ENCODE results near the gene TFR2. TPM values are rescaled to one million over a fixed set of nuclear protein-coding genes. Genes with fewer than 3 reads are reported as not detected.

The TFR2 gene
- total RNA-seq, 1 donor from 2014 or later, result 2.9 TPM

- FAIRE-seq (no peak), DNase-seq (ENCODE audit: low spot score in 2 of 2) (no peak)
These were observed 64.9 kb downstream of the TFR2 start for GRCh38 chr7:100576384-100576993.

GRCh38 chr7:100575746-100576383 is 65.5 kb downstream of the TFR2 start:
- DNase-seq (ENCODE audit: low spot score in 2 of 2) (no peak), FAIRE-seq (no peak)

GRCh38 chr7:100575206-100575631 is 66.1 kb downstream of the TFR2 start:
- FAIRE-seq (no peak), DNase-seq (ENCODE audit: low spot score in 2 of 2) (no peak)

GRCh38 chr7:100574362-100575205 is 66.8 kb downstream of the TFR2 start:
- FAIRE-seq, result no peak
- no peak for DNase-seq (ENCODE audit: low spot score in 2 of 2)

GRCh38 chr7:100573691-100574361 is 67.5 kb downstream of the TFR2 start, which contains the start of gene SAP25:
Gene SAP25, minus strand, starts transcription at chr7:100573900. Its CDS starts 158 bp downstream, at chr7:100573742.
- DNase-seq (ENCODE audit: low spot score in 2 of 2), result no peak
- no peak for FAIRE-seq

GRCh38 chr7:100572949-100573675 is 68.2 kb downstream of the TFR2 start:
- FAIRE-seq (no peak), DNase-seq (ENCODE audit: low spot score in 2 of 2) (no peak)

- DNase-seq (ENCODE audit: low spot score in 2 of 2), result no peak
These were observed 68.9 kb downstream of the TFR2 start for GRCh38 chr7:100572281-100572948.

GRCh38 chr7:100571829-100572116 is 69.6 kb downstream of the TFR2 start:
- FAIRE-seq, result no peak
- DNase-seq (ENCODE audit: low spot score in 2 of 2), result no peak

More at GRCh38 chr7:100572281-100572948, 68.9 kb downstream of the TFR2 start:
- no peak for FAIRE-seq

- FAIRE-seq, result no peak
- DNase-seq (ENCODE audit: low spot score in 2 of 2), result no peak
These were observed 70.2 kb downstream of the TFR2 start for GRCh38 chr7:100570954-100571828.

Small RNAs within 50 kb of the gene (small RNA-seq; reads per million reads assigned to genes)
- gene SAP25, result not detected

Other genes starting within 250 kb of the TFR2 start
- gene ZCWPW1, start 212.8 kb downstream of the TFR2 start, total RNA-seq, result 2.0 TPM
- gene MEPCE, start 211.7 kb downstream of the TFR2 start, total RNA-seq, result 27.7 TPM
- 7.3 TPM for gene PPP1R35, start 205.1 kb downstream of the TFR2 start, total RNA-seq
- gene SPACDR, start 177.3 kb downstream of the TFR2 start, total RNA-seq, result not detected
- 7.3 TPM for gene TSC22D4, start 162.3 kb downstream of the TFR2 start, total RNA-seq
- 55.0 TPM for gene NYAP1, start 157.6 kb downstream of the TFR2 start, total RNA-seq
- gene AGFG2, start 102.3 kb downstream of the TFR2 start, total RNA-seq, result 2.0 TPM
- not detected for gene SAP25, start 67.7 kb downstream of the TFR2 start, total RNA-seq
- gene LRCH4, start 55.4 kb downstream of the TFR2 start, total RNA-seq, result 6.1 TPM
- 0.41 TPM for gene FBXO24, start 55.2 kb downstream of the TFR2 start, total RNA-seq
- gene PCOLCE, start 39.2 kb downstream of the TFR2 start, total RNA-seq, result 3.3 TPM
- gene MOSPD3, start 29.0 kb downstream of the TFR2 start, total RNA-seq, result 9.0 TPM
- 163 TPM for gene ACTL6B, start 14.9 kb upstream of the TFR2 start, total RNA-seq
- gene GNB2, start 32.2 kb upstream of the TFR2 start, total RNA-seq, result 72.6 TPM
- 15.1 TPM for gene GIGYF1, start 52.7 kb upstream of the TFR2 start, total RNA-seq
- gene POP7, start 64.6 kb upstream of the TFR2 start, total RNA-seq, result 52.6 TPM
- gene EPO, start 78.9 kb upstream of the TFR2 start, total RNA-seq, result not detected
- gene ZAN, start 92.0 kb upstream of the TFR2 start, total RNA-seq, result not detected
- gene EPHB4, start 186.0 kb upstream of the TFR2 start, total RNA-seq, result 7.7 TPM
- gene SLC12A9, start 211.2 kb upstream of the TFR2 start, total RNA-seq, result 18.3 TPM
- 4.1 TPM for gene TRIP6, start 225.8 kb upstream of the TFR2 start, total RNA-seq
- 23.2 TPM for gene SRRT, start 233.6 kb upstream of the TFR2 start, total RNA-seq
- 3.7 TPM for gene UFSP1, start 248.2 kb upstream of the TFR2 start, total RNA-seq